Left ventricle myocardium inferior (tissue), 1 donor: ENCODE measurements around the gene CEP131. TPM values are rescaled to one million over a fixed set of nuclear protein-coding genes. Genes with fewer than 3 reads are reported as not detected.

ENCODE experiments used
- DNase-seq: peaks from one replicate; pipeline ENCODE4 v3.0.0-alpha.2; 2020
- H3K27ac ChIP-seq: fragments of 200-600 bp; replicated peaks from 2 replicates; pipeline ENCODE4 v1.8.0; 2021
- H3K27me3 ChIP-seq: fragments of 200-600 bp; 2 replicates; pipeline ENCODE4 v1.8.0; 2021; ENCODE audit warnings: low read depth
- H3K36me3 ChIP-seq: fragments of 200-600 bp; 2 replicates; pipeline ENCODE4 v1.8.0; 2021
- H3K4me1 ChIP-seq: fragments of 200-600 bp; 2 replicates; pipeline ENCODE4 v1.8.0; 2021
- H3K4me3 ChIP-seq: fragments of 200-600 bp; 2 replicates; pipeline ENCODE4 v1.8.0; 2021; ENCODE audit warnings: mild to moderate bottlenecking, moderate library complexity
- H3K9me3 ChIP-seq: fragments of 200-600 bp; replicated peaks from 2 replicates; pipeline ENCODE4 v1.8.0; 2021
- intact Hi-C: fragments of 100-400 bp; cut with micrococcal nuclease; formaldehyde crosslinking; loops from one replicate; pipeline ENCODE4 v1.11.0; 2022
- total RNA-seq: library from RNA; stranded (reverse); fragmentation: NEBNext Ultra II Directional; extraction: Animal tissue kit (Norgen Biotek cat#: 25700); gene quantifications from one replicate; pipeline ENCODE4 v1.2.1, GENCODE V29; 2021
- TF ChIP-seq, protein P1 (sequence below): fragments of 200-600 bp; IDR thresholded peaks from 2 replicates; pipeline ENCODE4 v1.8.0; 2021; ENCODE audit warnings: antibody characterized with exemption, mild to moderate bottlenecking, borderline replicate concordance
- donor health status: DM: no; HTN: yes; CAD: no; lungs with severe emphysema.

CEP131 gene
- total RNA-seq, 1 donor from 2014 or later = 7.6 TPM

DNA sequence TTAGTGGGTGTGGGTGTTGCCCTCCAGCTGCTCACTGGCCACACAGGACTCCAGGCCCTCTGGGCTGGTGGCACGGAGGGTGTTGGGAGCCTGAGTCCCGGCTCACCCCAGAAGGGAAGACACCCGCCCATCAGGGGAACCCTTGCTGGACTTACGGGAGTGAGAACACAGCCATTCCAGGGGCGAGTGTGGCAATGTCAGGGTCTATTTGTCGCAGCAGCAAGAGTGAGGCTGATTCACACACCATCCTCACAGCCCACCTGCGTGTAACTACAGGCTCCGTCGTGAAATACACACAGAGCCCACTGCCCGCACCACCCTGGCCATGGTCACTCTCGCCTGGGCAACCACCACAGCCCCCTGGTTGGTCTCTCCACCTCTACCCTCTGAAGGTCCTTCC, 39.0 kb downstream of the CEP131 start:
- Histone ChIP-seq H3K9me3 (no peaks in the 10 kb centered on the region), H3K36me3 (no peaks in the 10 kb centered on the region), H3K27me3 (peaks cover 29% of the 10 kb centered on the region), H3K4me1 (peaks cover 9% of the 10 kb centered on the region), H3K4me3 (no peak overlapping the region), H3K27ac (no peak overlapping the region)
- DNase-seq = no peak
- intact Hi-C loops = no loop called here
- TF ChIP-seq, protein P1, sequence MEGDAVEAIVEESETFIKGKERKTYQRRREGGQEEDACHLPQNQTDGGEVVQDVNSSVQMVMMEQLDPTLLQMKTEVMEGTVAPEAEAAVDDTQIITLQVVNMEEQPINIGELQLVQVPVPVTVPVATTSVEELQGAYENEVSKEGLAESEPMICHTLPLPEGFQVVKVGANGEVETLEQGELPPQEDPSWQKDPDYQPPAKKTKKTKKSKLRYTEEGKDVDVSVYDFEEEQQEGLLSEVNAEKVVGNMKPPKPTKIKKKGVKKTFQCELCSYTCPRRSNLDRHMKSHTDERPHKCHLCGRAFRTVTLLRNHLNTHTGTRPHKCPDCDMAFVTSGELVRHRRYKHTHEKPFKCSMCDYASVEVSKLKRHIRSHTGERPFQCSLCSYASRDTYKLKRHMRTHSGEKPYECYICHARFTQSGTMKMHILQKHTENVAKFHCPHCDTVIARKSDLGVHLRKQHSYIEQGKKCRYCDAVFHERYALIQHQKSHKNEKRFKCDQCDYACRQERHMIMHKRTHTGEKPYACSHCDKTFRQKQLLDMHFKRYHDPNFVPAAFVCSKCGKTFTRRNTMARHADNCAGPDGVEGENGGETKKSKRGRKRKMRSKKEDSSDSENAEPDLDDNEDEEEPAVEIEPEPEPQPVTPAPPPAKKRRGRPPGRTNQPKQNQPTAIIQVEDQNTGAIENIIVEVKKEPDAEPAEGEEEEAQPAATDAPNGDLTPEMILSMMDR = no peak

DNA sequence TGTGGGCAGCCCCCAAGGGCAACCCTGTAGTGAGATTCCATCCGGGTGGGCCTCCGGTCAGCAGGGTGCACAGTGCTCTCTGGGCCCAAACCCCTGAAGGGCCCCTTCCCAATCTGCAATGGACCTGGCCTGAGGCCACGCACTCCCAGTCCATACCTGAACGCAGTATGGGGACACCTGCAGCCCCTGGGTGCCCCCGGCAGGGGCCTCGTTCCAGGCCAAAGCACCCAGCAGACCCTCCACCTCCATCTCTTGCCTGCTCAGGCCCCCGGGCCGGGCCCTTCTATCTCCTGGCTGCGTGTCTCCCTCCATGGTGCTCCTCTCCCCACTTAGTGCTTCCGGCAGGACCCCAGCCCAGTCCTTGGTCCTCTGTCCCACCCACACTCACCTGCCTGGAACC, 39.4 kb downstream of the CEP131 start:
- TF ChIP-seq, protein P1 = no peak
- H3K4me3 ChIP-seq = no peak overlapping the region
- peaks cover 29% of the 10 kb centered on the region for H3K27me3 ChIP-seq
- no peak overlapping the region for H3K27ac ChIP-seq
- no peaks in the 10 kb centered on the region for H3K36me3 ChIP-seq
- H3K4me1 ChIP-seq = peaks cover 9% of the 10 kb centered on the region
- no peaks in the 10 kb centered on the region for H3K9me3 ChIP-seq
- no peak for DNase-seq
- intact Hi-C loops = no loop called here

DNA sequence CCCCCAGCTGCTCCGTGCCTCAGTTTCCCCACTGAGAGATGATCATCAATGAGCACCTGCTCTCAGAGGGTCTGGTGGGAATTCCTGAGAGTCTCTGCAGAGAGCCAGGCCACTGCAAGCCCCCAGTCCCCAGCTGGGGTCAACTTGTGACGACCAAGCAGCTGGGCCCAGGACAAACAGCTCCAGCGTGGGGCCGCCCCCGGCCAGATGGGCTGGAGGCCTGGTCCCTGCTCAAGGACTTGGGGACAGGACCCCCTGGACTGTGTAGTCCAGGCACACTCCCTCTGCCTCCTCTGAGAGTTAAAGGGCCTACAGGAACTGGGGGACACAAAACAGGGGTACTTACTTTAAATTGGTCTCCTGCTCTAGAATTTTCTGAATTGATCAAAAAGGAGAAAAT, 40.2 kb downstream of the CEP131 start:
- H3K4me1 ChIP-seq = peaks cover 9% of the 10 kb centered on the region
- no peak overlapping the region for H3K27ac ChIP-seq

DNA sequence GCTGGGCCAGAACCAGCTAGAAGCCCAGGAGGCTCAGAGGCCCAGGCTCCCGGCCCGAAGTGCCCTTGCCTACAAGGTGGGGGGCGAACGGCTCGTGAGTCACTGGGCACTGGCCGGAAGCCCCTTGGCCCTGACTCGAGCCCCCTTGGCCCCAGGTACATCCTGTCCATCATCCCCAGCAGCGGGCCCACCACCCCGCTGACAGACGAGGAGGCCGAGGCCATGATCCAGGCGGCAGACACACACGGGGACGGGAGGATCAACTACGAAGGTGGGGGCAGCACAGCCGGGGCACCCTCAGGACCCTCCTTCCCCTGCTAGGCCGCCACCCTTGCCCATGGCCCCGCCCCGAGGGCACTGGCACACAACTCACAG, 41.0 kb downstream of the CEP131 start:
- peaks cover 9% of the 10 kb centered on the region for H3K4me1 ChIP-seq
- H3K27ac ChIP-seq = no peak overlapping the region
- intact Hi-C loops = no loop called here
- H3K9me3 ChIP-seq = no peaks in the 10 kb centered on the region
- peaks cover 29% of the 10 kb centered on the region for H3K27me3 ChIP-seq
- no peak overlapping the region for H3K4me3 ChIP-seq
- H3K36me3 ChIP-seq = no peaks in the 10 kb centered on the region
- no peak for DNase-seq
- TF ChIP-seq, protein P1 = no peak

More for the DNA sequence above, 40.2 kb downstream of the CEP131 start:
- Histone ChIP-seq H3K27me3 (peaks cover 29% of the 10 kb centered on the region), H3K36me3 (no peaks in the 10 kb centered on the region), H3K4me3 (no peak overlapping the region), H3K9me3 (no peaks in the 10 kb centered on the region)
- intact Hi-C loops = no loop called here
- DNase-seq = no peak
- TF ChIP-seq, protein P1 = no peak

DNA sequence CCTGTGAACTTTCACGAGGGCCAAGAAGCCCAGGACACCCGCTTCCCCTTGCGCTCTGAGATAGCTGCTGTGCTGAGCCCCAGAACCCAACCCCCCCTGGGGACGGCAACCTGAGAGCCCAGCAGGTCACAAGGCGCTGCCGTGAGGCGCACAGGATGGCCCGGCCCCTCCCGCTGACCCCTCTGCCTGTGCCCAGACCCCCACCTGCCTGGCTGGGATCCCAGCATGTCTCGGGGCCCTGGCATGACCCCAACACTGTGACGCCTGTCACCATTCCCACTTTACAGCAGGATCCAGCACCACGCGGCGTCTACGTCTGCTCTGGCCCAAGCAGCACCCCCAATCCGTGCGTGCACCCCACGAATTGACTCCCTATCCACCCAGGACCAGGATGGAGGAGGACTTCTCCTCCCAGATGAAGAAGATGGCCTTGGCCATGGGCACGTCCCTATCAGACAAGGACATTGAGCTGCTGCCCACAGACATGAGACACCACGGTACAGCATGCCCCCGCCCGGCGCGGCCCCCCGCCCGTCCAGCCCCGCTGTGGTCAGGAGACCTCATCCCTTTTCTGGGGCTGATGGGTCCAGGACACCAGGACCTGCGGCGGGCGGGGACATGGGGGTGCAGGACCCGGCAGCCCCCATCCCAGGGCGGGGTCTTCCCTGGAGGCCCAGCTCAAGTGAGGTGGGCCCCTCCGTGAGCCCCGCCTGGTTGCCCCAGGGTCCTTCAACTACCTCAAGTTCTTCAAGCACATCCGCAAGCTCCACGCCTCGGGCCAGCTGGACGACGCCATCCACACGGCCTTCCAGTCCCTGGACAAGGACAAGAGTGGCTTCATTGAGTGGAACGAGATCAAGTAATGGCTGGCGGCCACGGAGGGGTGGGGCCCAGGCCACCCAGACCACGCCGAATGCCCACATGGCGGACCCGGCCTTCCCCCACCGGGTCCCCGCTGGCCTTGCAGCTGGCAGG, 41.6 kb downstream of the CEP131 start:
- H3K4me3 ChIP-seq = no peak overlapping the region
- H3K9me3 ChIP-seq = no peaks in the 10 kb centered on the region
- no peak overlapping the region for H3K27ac ChIP-seq
- TF ChIP-seq, protein P1 = no peak
- peaks cover 9% of the 10 kb centered on the region for H3K4me1 ChIP-seq
- no peak for DNase-seq
- H3K36me3 ChIP-seq = no peaks in the 10 kb centered on the region
- intact Hi-C loops = no loop called here
- peaks cover 29% of the 10 kb centered on the region for H3K27me3 ChIP-seq
